Glutamatergic neuron (in vitro differentiated cells): Measurements from ENCODE around the gene SUV39H2. TPM values are rescaled to one million over a fixed set of nuclear protein-coding genes. Genes with fewer than 3 reads are reported as not detected.
A peak's percentile ranks its signal among the peaks of the same experiment; 100 is the strongest.

ENCODE experiments used
- DNase-seq: peaks from one replicate; pipeline ENCODE4 v3.0.0; 2022
- H3K27ac Mint-ChIP-seq: one replicate; pipeline ENCODE4 v1.8.0; 2020; ENCODE audit warnings: mild to moderate bottlenecking, mixed read lengths, inconsistent platforms; ENCODE audit not compliant: unreplicated experiment
- H3K27me3 Mint-ChIP-seq: one replicate; pipeline ENCODE4 v1.8.0; 2020; ENCODE audit warnings: mild to moderate bottlenecking, moderate library complexity, mixed read lengths, inconsistent platforms; ENCODE audit not compliant: unreplicated experiment
- H3K36me3 Mint-ChIP-seq: one replicate; pipeline ENCODE4 v1.8.0; 2020; ENCODE audit warnings: mild to moderate bottlenecking, mixed read lengths, inconsistent platforms; ENCODE audit not compliant: unreplicated experiment
- H3K4me1 Mint-ChIP-seq: one replicate; pipeline ENCODE4 v1.8.0; 2020; ENCODE audit warnings: mild to moderate bottlenecking, low read depth, mixed read lengths, inconsistent platforms; ENCODE audit not compliant: unreplicated experiment
- H3K4me3 Mint-ChIP-seq: one replicate; pipeline ENCODE4 v1.8.0; 2020; ENCODE audit warnings: mild to moderate bottlenecking, mixed read lengths, inconsistent platforms; ENCODE audit not compliant: unreplicated experiment
- H3K9me3 Mint-ChIP-seq: one replicate; pipeline ENCODE4 v1.8.0; 2020; ENCODE audit warnings: mild to moderate bottlenecking, moderate library complexity, mixed read lengths, inconsistent platforms; ENCODE audit not compliant: unreplicated experiment
- CTCF ChIP-seq: fragments of 200-600 bp; sonication (generic); IDR thresholded peaks from one replicate; pipeline ENCODE4 v1.5.0; 2021; ENCODE audit not compliant: partially characterized antibody, unreplicated experiment
- total RNA-seq: library from RNA; stranded (reverse); fragmentation: NEBNext Ultra II Directional; extraction: Animal tissue kit (Norgen Biotek cat#: 25700); gene quantifications from one replicate; pipeline ENCODE4 v1.2.1, GENCODE V29; 2021; ENCODE audit not compliant: unreplicated experiment

The SUV39H2 gene
- total RNA-seq, 1 donor from 2014 or later: 15.1 TPM

- Mint-ChIP-seq H3K27me3 (peaks cover 11% of the 10 kb centered on the region), H3K27ac (no peak overlapping the region), H3K4me3 (peak overlapping the region; percentile 96), H3K36me3 (no peaks in the 10 kb centered on the region), H3K4me1 (peaks cover 22% of the 10 kb centered on the region), H3K9me3 (peaks cover 6% of the 10 kb centered on the region)
- no peak for DNase-seq
- no peak for TF ChIP-seq CTCF
Observed at GRCh38 chr10:14875941-14876340, 2.7 kb upstream of the SUV39H2 start.

GRCh38 chr10:14876764-14877163 is 1.9 kb upstream of the SUV39H2 start:
- DNase-seq: no peak
- Mint-ChIP-seq H3K27me3 (peaks cover 11% of the 10 kb centered on the region), H3K27ac (peak overlapping the region; percentile 84), H3K9me3 (peaks cover 6% of the 10 kb centered on the region), H3K4me3 (peak overlapping the region; percentile 96), H3K36me3 (no peaks in the 10 kb centered on the region), H3K4me1 (peaks cover 22% of the 10 kb centered on the region)
- TF ChIP-seq CTCF: no peak

- TF ChIP-seq CTCF: no peak
- Mint-ChIP-seq H3K27me3 (peaks cover 11% of the 10 kb centered on the region), H3K27ac (peak overlapping the region; percentile 85), H3K4me3 (peak overlapping the region; percentile 92), H3K4me1 (peaks cover 22% of the 10 kb centered on the region), H3K9me3 (peaks cover 6% of the 10 kb centered on the region), H3K36me3 (no peaks in the 10 kb centered on the region)
- peak; percentile 66 for DNase-seq
Observed at GRCh38 chr10:14879124-14879927, 660 bp downstream of the SUV39H2 start.

- no peaks in the 10 kb centered on the region for H3K36me3 Mint-ChIP-seq
Observed at GRCh38 chr10:14879928-14880193, 1.2 kb downstream of the SUV39H2 start.

More at GRCh38 chr10:14879928-14880193, 1.2 kb downstream of the SUV39H2 start:
- peak overlapping the region; percentile 18 for H3K27ac Mint-ChIP-seq
- DNase-seq: no peak
- peaks cover 6% of the 10 kb centered on the region for H3K9me3 Mint-ChIP-seq
- H3K4me3 Mint-ChIP-seq: peak overlapping the region; percentile 92
- no peak for TF ChIP-seq CTCF
- peaks cover 11% of the 10 kb centered on the region for H3K27me3 Mint-ChIP-seq
- H3K4me1 Mint-ChIP-seq: peaks cover 22% of the 10 kb centered on the region
